ENCODE results near the gene ITGA3.

ITGA3 gene

DNA sequence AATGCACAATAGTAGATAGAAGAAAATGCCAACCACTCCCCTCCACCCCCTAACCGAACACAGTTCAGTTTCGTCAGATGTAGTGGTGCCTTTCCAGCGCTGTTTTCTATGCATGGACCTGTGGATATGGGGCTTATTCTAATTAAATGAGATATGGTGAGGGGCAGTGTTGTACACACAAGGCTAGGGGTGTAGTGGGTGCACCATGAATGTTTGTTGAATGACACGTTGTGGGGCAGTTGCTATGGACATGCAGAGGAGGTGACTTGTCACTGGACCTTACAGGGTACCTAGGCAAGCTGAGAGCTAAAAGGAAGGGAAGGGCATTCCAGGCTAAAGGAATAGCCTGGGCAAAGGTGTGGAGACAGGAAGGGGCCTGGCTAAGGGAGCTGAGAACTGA, 42.7 kb downstream of the ITGA3 start:
- TF ChIP-seq, protein P1, sequence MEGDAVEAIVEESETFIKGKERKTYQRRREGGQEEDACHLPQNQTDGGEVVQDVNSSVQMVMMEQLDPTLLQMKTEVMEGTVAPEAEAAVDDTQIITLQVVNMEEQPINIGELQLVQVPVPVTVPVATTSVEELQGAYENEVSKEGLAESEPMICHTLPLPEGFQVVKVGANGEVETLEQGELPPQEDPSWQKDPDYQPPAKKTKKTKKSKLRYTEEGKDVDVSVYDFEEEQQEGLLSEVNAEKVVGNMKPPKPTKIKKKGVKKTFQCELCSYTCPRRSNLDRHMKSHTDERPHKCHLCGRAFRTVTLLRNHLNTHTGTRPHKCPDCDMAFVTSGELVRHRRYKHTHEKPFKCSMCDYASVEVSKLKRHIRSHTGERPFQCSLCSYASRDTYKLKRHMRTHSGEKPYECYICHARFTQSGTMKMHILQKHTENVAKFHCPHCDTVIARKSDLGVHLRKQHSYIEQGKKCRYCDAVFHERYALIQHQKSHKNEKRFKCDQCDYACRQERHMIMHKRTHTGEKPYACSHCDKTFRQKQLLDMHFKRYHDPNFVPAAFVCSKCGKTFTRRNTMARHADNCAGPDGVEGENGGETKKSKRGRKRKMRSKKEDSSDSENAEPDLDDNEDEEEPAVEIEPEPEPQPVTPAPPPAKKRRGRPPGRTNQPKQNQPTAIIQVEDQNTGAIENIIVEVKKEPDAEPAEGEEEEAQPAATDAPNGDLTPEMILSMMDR (IDR thresholded peaks at IDR 0.05; ENCODE audit: low read depth, low read length) = no peak
- in situ Hi-C loops (cut with HindIII; ENCODE audit: low sequenced_read_pairs) = no loop called here
- no peak for DNase-seq (ENCODE audit: low read depth, low spot score)
- H3K4me3 ChIP-seq (ENCODE audit: low read depth, low read length) = no peak overlapping the region

DNA sequence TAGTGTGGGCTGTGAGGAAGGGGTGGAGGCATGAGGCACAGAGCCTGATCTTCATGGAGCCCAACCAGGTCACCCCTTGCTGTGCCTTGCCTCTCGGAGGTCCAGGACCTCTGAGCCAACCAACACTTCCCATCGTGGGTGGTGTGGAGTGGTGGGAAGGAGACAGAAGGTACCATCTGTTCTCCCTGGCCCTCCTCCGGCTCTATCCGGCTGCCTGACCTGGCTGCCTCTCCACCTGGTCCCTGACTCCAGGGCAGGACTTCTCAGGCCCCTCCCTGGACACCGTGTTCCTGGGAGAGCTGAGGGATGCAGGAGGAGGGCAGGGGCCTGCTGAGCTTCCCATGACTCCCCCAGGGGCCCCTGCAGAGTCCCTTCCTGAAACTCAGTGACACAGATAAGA, 43.1 kb downstream of the ITGA3 start:
- no peak for DNase-seq (ENCODE audit: low read depth, low spot score)
- TF ChIP-seq, protein P1 (IDR thresholded peaks at IDR 0.05; ENCODE audit: low read depth, low read length) = no peak
- H3K4me3 ChIP-seq (ENCODE audit: low read depth, low read length) = no peak overlapping the region
- in situ Hi-C loops (cut with HindIII; ENCODE audit: low sequenced_read_pairs) = no loop called here

DNA sequence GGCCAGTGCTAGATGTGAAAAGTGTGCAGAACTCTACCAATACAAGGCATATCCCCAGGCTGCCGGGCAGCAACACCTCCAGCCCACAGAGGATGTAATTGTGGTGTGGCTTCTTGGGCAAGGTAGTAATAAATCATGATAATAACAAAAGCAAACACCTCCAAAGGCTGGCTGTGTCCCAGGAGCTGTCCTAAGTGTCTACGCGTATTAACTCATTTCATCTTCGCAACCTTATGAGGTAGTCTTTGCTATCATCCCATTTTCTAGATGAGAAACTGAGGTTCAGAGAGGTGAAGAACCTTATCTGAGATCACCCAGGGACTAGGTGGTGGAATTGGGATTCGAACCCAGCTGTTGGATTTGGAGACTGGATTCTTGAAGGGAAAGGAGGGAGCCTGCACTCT, 44.6 kb downstream of the ITGA3 start:
- in situ Hi-C loops (cut with HindIII; ENCODE audit: low sequenced_read_pairs) = no loop called here
- H3K4me3 ChIP-seq (ENCODE audit: low read depth, low read length) = no peak overlapping the region
- DNase-seq (ENCODE audit: low read depth, low spot score) = no peak
- TF ChIP-seq, protein P1 (IDR thresholded peaks at IDR 0.05; ENCODE audit: low read depth, low read length) = no peak

DNA sequence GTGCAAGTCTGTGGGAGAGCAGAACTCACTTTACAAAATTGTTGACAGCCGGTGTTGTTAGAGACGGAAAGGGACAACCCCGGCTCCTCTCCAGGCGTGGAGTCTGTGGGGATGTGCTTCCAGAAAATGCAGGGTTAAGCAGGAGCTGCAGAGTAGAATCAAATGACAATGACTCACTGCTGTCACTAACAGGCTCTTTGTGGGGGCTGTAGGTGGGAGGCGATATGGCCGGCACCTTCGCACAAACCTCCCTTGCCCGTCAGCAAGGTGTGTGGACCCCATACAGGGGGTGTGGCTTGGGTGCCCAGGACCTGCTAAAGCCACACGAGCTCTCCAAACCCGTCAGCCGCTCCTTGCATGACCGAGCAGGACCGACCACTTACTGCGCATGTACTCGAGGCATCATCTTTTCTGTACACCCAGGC, 45.0 kb downstream of the ITGA3 start:
- TF ChIP-seq, protein P1 (IDR thresholded peaks at IDR 0.05; ENCODE audit: low read depth, low read length) = no peak
- in situ Hi-C loops (cut with HindIII; ENCODE audit: low sequenced_read_pairs) = no loop called here
- no peak overlapping the region for H3K4me3 ChIP-seq (ENCODE audit: low read depth, low read length)
- no peak for DNase-seq (ENCODE audit: low read depth, low spot score)

DNA sequence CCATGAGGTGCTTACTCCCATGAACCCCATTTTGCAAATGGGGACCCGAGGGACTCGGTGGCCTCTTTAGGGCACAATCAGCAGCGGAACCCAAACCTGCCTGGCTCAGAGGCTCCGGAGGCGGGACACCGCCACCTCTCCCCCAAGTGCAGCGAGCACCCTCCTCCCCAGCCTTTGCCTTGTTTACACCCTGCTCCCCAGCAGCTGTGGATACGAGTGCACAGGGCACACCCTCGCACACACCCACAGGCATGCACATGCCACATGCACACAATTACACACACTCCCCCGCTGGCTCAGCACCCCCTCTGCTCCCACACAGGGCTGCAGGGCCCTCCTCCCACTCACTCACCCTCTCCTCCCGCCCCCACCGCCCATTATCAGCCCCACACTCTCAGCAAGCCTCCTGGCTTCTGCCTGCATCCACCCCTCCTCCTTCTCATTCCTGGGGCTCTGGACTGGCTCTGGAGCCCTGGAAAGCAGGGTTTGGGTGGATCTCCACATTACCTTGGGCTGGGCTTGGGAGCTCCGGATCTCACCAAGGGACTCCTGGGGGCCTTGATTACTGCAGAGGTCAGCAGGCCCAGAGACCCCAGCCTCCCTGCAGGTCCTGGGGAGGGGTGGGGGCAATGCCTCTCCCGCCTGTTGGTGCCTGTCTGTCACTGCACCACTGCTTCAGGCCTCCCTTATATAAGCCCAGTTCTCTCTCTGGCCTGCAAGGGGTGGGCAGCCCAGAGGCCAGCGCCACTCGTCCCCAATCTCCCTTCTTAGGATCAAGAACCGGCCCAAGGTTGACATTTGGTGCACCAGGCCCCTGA, 45.6 kb downstream of the ITGA3 start:
- TF ChIP-seq, protein P1 (IDR thresholded peaks at IDR 0.05; ENCODE audit: low read depth, low read length) = no peak
- no peak for DNase-seq (ENCODE audit: low read depth, low spot score)
- H3K4me3 ChIP-seq (ENCODE audit: low read depth, low read length) = no peak overlapping the region
- in situ Hi-C loops (cut with HindIII; ENCODE audit: low sequenced_read_pairs) = no loop called here

DNA sequence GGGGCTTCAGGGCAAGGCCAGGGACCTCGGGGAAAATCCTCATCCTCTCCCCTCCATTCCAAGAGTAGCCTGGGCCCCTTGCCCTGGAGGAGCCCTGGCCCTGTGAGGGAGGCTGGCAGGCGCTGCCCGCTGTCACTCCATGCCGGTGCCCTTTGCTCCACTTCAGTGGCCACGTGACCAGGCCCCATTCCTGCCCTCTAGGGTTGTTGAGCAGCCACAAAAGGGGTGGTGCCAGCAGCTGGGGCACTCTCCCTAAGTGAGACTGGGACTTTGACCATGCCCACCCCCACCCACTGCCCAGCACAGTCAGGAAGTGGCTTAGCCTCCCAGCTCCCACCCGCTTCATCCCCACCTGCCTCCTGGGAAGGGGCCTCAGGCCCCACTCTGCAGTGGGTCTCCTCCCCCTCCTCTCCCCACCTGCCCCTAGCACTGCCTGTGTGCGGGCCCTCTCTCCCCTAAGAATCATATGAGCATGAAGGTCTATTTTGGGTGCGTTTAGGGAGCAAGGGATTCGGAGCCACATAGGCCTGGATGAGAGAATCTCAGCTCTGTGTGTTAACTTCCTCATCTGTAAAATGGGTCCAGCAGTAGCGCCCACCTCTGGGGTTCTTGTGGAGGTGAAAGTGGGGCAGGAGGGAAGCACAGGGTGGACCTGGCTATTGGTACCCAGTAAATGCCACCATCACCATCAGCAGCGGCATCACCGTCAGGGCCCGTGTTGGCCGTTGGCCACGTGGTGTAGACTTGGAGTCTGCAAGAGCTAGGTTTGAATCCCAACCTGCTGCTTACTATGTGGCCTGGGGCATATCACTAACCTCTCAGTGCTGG, 46.5 kb downstream of the ITGA3 start:
- no peak for DNase-seq (ENCODE audit: low read depth, low spot score)
- in situ Hi-C loops (cut with HindIII; ENCODE audit: low sequenced_read_pairs) = no loop called here
- TF ChIP-seq, protein P1 (IDR thresholded peaks at IDR 0.05; ENCODE audit: low read depth, low read length) = no peak

More for the DNA sequence above, 46.5 kb downstream of the ITGA3 start:
- H3K4me3 ChIP-seq (ENCODE audit: low read depth, low read length) = no peak overlapping the region

Measured in astrocyte of the spinal cord (primary cell).